CD14-positive monocyte (primary cell): ENCODE measurements around the gene NPEPPS. TPM values are rescaled to one million over a fixed set of nuclear protein-coding genes. Genes with fewer than 3 reads are reported as not detected.

Experiments
- DNase-seq, 3 donors: peaks; one replicate each; pipeline ENCODE4 v3.0.0-alpha.2; 2011 to 2022
- H2AFZ ChIP-seq: 2 replicates; pipeline ENCODE4 v1.6.0; 2012; ENCODE audit warnings: mild to moderate bottlenecking, low read depth, low read length, inconsistent platforms; ENCODE audit not compliant: insufficient read depth, poor library complexity, severe bottlenecking
- H3K27ac ChIP-seq, 2 donors: 1 replicate in 1 of 2; 2 replicates in 1 of 2; pipeline ENCODE4 v1.5.1; 2012 to 2013; ENCODE audit warnings: low read length in 2 of 2, control low read depth in 1 of 2, inconsistent platforms in 1 of 2, low read depth in 1 of 2, mild to moderate bottlenecking in 1 of 2
- H3K27me3 ChIP-seq, 2 donors: one replicate each; pipeline versions ENCODE4 v1.6.0 to v1.6.1; 2011 to 2013; ENCODE audit warnings: low read length in 2 of 2; ENCODE audit not compliant: control insufficient read depth in 2 of 2, insufficient read depth in 2 of 2
- H3K36me3 ChIP-seq, 2 donors: replicated peaks in 1 of 2; 1 replicate in 1 of 2; 2 replicates in 1 of 2; pipeline versions ENCODE4 v1.5.1 to v1.6.1; 2012 to 2013; ENCODE audit warnings: low read length in 2 of 2, control low read depth in 1 of 2, inconsistent platforms in 1 of 2, mild to moderate bottlenecking in 1 of 2; ENCODE audit not compliant: insufficient read depth in 2 of 2, control insufficient read depth in 1 of 2
- H3K4me1 ChIP-seq, 2 donors: 1 replicate in 1 of 2; 2 replicates in 1 of 2; pipeline versions ENCODE4 v1.5.1 to v1.6.1; 2012 to 2013; ENCODE audit warnings: low read length in 2 of 2, control low read depth in 1 of 2, inconsistent platforms in 1 of 2, mild to moderate bottlenecking in 1 of 2, moderate library complexity in 1 of 2; ENCODE audit not compliant: insufficient read depth in 2 of 2, control insufficient read depth in 1 of 2
- H3K4me2 ChIP-seq: replicated peaks from 2 replicates; pipeline ENCODE3; 2012; ENCODE audit warnings: low read length, moderate library complexity, mild to moderate bottlenecking; ENCODE audit not compliant: poor library complexity, severe bottlenecking; ENCODE audit errors: extremely low read depth
- H3K4me3 ChIP-seq, 3 experiments: fragments of 200-600 bp in 1 of 3; sonication (generic) in 1 of 3; replicated peaks in 1 of 3; 1 replicate in 2 of 3; 2 replicates in 1 of 3; pipeline ENCODE4 v1.5.1; 2011 to 2013; ENCODE audit warnings: low read length in 3 of 3, mild to moderate bottlenecking in 3 of 3, control low read depth in 2 of 3, low read depth in 2 of 3, inconsistent platforms in 1 of 3, moderate library complexity in 1 of 3
- H3K79me2 ChIP-seq: 2 replicates; pipeline ENCODE4 v1.6.0; 2012; ENCODE audit warnings: mild to moderate bottlenecking, control low read depth, inconsistent platforms, low read length, moderate library complexity; ENCODE audit not compliant: insufficient read depth
- H3K9ac ChIP-seq: 2 replicates; pipeline ENCODE4 v1.6.0; 2017; ENCODE audit warnings: low read length, mild to moderate bottlenecking; ENCODE audit not compliant: insufficient read depth, poor library complexity, severe bottlenecking
- H3K9me3 ChIP-seq, 2 donors: replicated peaks in 1 of 2; 1 replicate in 1 of 2; 2 replicates in 1 of 2; pipeline versions ENCODE4 v1.5.1 to v1.6.1; 2012 to 2013; ENCODE audit warnings: low read length in 2 of 2, control low read depth in 1 of 2; ENCODE audit not compliant: control insufficient read depth in 1 of 2, insufficient read depth in 1 of 2
- H4K20me1 ChIP-seq: 2 replicates; pipeline ENCODE4 v1.6.0; 2012; ENCODE audit warnings: mild to moderate bottlenecking, low read length, control low read depth, moderate library complexity; ENCODE audit not compliant: insufficient read depth
- H3K27ac Mint-ChIP-seq, 7 donors: one replicate each; pipeline ENCODE4 v1.8.0; 2020; ENCODE audit warnings: mild to moderate bottlenecking in 7 of 7, mixed read lengths in 7 of 7, moderate library complexity in 6 of 7, inconsistent platforms in 2 of 7
- H3K27me3 Mint-ChIP-seq, 3 donors: one replicate each; pipeline ENCODE4 v1.8.0; 2021 to 2022; ENCODE audit warnings: low read depth in 3 of 3, mild to moderate bottlenecking in 3 of 3, mixed read lengths in 3 of 3, moderate library complexity in 3 of 3, inconsistent platforms in 1 of 3
- H3K36me3 Mint-ChIP-seq, 2 donors: one replicate each; pipeline ENCODE4 v1.8.0; 2020; ENCODE audit warnings: mixed read lengths in 2 of 2, inconsistent platforms in 1 of 2, mild to moderate bottlenecking in 1 of 2
- H3K4me1 Mint-ChIP-seq: one replicate; pipeline ENCODE4 v1.8.0; 2020; ENCODE audit warnings: mild to moderate bottlenecking, mixed read lengths
- H3K4me3 Mint-ChIP-seq, 2 donors: one replicate each; pipeline ENCODE4 v1.8.0; 2020; ENCODE audit warnings: mild to moderate bottlenecking in 2 of 2, mixed read lengths in 2 of 2, moderate library complexity in 1 of 2
- H3K9me3 Mint-ChIP-seq, 7 donors: one replicate each; pipeline ENCODE4 v1.8.0; 2020 to 2022; ENCODE audit warnings: mixed read lengths in 7 of 7, mild to moderate bottlenecking in 6 of 7, moderate library complexity in 6 of 7, inconsistent platforms in 2 of 7
- CTCF ChIP-seq: fragments of 200-600 bp; IDR thresholded peaks from one replicate; pipeline ENCODE4 v1.8.0; 2022; ENCODE audit warnings: antibody characterized with exemption, mild to moderate bottlenecking
- WGBS: methylation state at CpG from one replicate; pipeline ENCODE4 v1.1.5; 2013; ENCODE audit warnings: missing lambda C conversion rate; ENCODE audit not compliant: insufficient coverage; 5-methylcytosine and 5-hydroxymethylcytosine counted together
- intact Hi-C, 2 donors: fragments of 100-400 bp; cut with micrococcal nuclease; formaldehyde crosslinking; loops; one replicate each; pipeline versions ENCODE4 v1.15.0 to v1.15.1; 2023
- polyA plus RNA-seq, 3 donors: library from polyadenylated mRNA; depleted of rRNA in 1 of 3; unstranded in 2 of 3; stranded (reverse) in 1 of 3; fragments of 300-500 nt in 2 of 3; fragments of >200 nt in 1 of 3; fragmentation: Illumina TruSeq in 2 of 3; gene quantifications; 1 replicate in 2 of 3; 2 replicates in 1 of 3; pipeline ENCODE4 v1.2.3, GENCODE V29; 2012 to 2021

NPEPPS gene
- polyA plus RNA-seq, 3 donors = 38.3 to 80.1 (median 53.1) TPM

GRCh38 chr17:47643116-47643515, 112.2 kb downstream of the NPEPPS start:
- no peak for TF ChIP-seq CTCF
- H3K9me3 ChIP-seq = no peaks in the 10 kb centered on the region
- DNase-seq = no peak
- peaks cover 19% of the 10 kb centered on the region for H3K79me2 ChIP-seq
- no peaks in the 10 kb centered on the region for H4K20me1 ChIP-seq
- H3K27ac ChIP-seq = no peak overlapping the region
- H2AFZ ChIP-seq = no peak overlapping the region
- peaks cover 44 to 50% of the 10 kb centered on the region in 2 donors for H3K4me1 ChIP-seq
- no peak overlapping the region for H3K4me3 ChIP-seq
- peaks cover 6 to 8% of the 10 kb centered on the region in 2 donors for H3K36me3 Mint-ChIP-seq
- no CpG with 5 or more reads among the region's 2 CpGs for WGBS
- intact Hi-C loops = no loop called here
- peaks cover 0 to 5% of the 10 kb centered on the region in 2 donors for H3K36me3 ChIP-seq
- peaks cover 45% of the 10 kb centered on the region for H3K4me1 Mint-ChIP-seq
- H3K27me3 ChIP-seq = no peaks in the 10 kb centered on the region
- H3K27me3 Mint-ChIP-seq = peaks cover 0 to 2% (median 0%) of the 10 kb centered on the region in 3 donors
- peaks cover 0 to 2% (median 0%) of the 10 kb centered on the region in 7 donors for H3K9me3 Mint-ChIP-seq
- H3K27ac Mint-ChIP-seq = peak overlapping the region in 1 of 7 donors; percentile 16
- H3K4me2 ChIP-seq = no peak overlapping the region
- H3K9ac ChIP-seq = no peak overlapping the region
- no peak overlapping the region for H3K4me3 Mint-ChIP-seq

GRCh38 chr17:47644324-47644723, 113.4 kb downstream of the NPEPPS start:
- peaks cover 0 to under 1% (median 0%) of the 10 kb centered on the region in 3 donors for H3K27me3 Mint-ChIP-seq
- H3K9me3 Mint-ChIP-seq = peaks cover 0 to 2% (median 0%) of the 10 kb centered on the region in 7 donors

More at GRCh38 chr17:47644324-47644723, 113.4 kb downstream of the NPEPPS start:
- H3K4me1 ChIP-seq = peaks cover 55 to 62% of the 10 kb centered on the region in 2 donors
- DNase-seq = peak in 2 of 3 donors; percentile 16 to 37
- 8% methylated on average over 4 of the region's 5 CpGs for WGBS
- peak overlapping the region in 1 of 3 experiments; percentile 26 for H3K4me3 ChIP-seq
- H3K27me3 ChIP-seq = no peaks in the 10 kb centered on the region
- H3K36me3 Mint-ChIP-seq = peaks cover 5% of the 10 kb centered on the region in 2 donors
- H3K9ac ChIP-seq = no peak overlapping the region
- peak overlapping the region in 1 of 2 donors; percentile 40 for H3K4me3 Mint-ChIP-seq
- no peak for TF ChIP-seq CTCF
- H3K9me3 ChIP-seq = no peaks in the 10 kb centered on the region
- H3K36me3 ChIP-seq = no peaks in the 10 kb centered on the region
- peaks cover 50% of the 10 kb centered on the region for H3K4me1 Mint-ChIP-seq
- H3K27ac ChIP-seq = peak overlapping the region in 1 of 2 donors; percentile 38
- H2AFZ ChIP-seq = peak overlapping the region; percentile 8
- peak overlapping the region; percentile 36 to 84 (median 68) for H3K27ac Mint-ChIP-seq
- H4K20me1 ChIP-seq = no peaks in the 10 kb centered on the region
- H3K79me2 ChIP-seq = peaks cover 29% of the 10 kb centered on the region
- intact Hi-C loops = no loop called here
- H3K4me2 ChIP-seq = peak overlapping the region; percentile 28
